Activated naive CD4-positive, alpha-beta T cell (primary cell): Measurements from ENCODE around the gene TRIM46.

Experiments
- DNase-seq, 4 experiments: peaks; one replicate each; lab custom pipeline; 2025; lab: John Stamatoyannopoulos, UW

TRIM46 gene, protein sequence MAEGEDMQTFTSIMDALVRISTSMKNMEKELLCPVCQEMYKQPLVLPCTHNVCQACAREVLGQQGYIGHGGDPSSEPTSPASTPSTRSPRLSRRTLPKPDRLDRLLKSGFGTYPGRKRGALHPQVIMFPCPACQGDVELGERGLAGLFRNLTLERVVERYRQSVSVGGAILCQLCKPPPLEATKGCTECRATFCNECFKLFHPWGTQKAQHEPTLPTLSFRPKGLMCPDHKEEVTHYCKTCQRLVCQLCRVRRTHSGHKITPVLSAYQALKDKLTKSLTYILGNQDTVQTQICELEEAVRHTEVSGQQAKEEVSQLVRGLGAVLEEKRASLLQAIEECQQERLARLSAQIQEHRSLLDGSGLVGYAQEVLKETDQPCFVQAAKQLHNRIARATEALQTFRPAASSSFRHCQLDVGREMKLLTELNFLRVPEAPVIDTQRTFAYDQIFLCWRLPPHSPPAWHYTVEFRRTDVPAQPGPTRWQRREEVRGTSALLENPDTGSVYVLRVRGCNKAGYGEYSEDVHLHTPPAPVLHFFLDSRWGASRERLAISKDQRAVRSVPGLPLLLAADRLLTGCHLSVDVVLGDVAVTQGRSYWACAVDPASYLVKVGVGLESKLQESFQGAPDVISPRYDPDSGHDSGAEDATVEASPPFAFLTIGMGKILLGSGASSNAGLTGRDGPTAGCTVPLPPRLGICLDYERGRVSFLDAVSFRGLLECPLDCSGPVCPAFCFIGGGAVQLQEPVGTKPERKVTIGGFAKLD

GRCh38 chr1:155173478-155174323 lies at the start of gene TRIM46:
TRIM46 (plus strand) TSS chr1:155173849; CDS start chr1:155173967, 118 bp downstream.
- DNase-seq, result peak in 3 of 4 experiments; percentile 22 to 39 (median 26)

DNA sequence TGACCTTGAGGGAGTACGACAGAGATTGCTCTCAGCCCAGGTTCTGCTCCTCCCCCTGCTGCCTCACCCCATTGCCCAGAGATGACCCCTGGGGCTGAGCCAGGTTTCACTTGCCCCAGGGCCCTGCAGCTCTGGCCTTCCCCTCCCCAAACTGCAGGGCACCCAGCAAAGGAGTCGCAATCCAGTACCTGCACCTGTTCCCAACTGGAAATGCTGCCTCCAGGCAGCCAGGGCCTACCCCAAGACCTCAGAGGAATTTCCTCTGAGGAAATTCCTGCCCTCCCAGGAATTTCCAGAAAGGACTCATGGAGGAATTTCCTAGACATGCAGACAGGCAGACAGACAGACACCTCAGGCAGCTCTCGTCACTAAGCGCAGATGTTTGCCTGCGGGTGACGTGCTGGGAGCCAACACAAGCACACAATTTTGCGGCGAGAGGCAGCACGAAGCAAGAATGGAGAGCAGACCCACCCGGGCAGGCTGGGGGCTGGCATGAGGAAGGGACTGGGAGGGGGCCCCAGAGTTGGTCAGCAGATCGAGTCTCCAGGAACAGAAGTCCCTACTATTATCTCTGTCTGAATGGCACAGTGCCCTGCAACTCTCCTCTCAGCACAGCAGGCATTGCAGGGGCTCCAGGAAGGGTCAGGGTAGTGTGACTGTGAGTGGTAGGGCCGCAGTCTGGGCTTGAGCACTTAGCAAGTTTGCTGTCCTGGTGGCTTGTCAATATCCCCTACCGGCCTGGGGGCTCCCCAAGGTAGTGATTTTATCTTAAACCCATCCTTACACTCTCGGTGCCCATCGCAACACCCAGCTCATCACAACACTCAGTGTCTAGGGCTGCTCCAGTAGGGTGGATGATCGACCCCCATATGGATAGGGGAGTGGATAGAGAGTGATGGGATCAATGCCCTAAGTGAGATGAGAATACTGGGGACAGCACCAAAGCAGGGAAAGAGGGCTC lies 48.9 kb upstream of the TRIM46 start:
- no peak for DNase-seq

DNA sequence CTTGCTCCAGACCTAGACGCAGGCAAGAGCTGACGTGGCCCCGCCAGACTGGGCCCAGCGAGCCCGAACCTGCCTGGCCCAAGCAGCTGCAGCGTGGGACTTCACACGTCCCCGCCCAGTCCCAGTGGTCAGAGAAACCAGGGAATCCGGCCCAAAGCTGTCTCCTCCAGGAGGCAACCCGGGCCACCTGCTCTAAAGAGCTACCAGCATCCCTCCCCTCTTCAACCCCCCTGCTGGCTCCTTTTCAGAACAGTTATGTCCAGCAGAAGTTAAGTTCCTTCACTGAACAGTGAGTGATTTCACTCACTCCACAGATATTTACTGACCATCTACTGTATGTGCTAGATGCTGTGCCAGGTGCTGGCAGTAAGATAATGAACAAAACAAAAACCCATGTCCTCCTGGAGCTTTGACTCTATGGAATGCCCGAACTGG lies 48.1 kb upstream of the TRIM46 start:
- no peak for DNase-seq

GRCh38 chr1:155125946-155126555 lies 47.6 kb upstream of the TRIM46 start:
- DNase-seq, result no peak

DNA sequence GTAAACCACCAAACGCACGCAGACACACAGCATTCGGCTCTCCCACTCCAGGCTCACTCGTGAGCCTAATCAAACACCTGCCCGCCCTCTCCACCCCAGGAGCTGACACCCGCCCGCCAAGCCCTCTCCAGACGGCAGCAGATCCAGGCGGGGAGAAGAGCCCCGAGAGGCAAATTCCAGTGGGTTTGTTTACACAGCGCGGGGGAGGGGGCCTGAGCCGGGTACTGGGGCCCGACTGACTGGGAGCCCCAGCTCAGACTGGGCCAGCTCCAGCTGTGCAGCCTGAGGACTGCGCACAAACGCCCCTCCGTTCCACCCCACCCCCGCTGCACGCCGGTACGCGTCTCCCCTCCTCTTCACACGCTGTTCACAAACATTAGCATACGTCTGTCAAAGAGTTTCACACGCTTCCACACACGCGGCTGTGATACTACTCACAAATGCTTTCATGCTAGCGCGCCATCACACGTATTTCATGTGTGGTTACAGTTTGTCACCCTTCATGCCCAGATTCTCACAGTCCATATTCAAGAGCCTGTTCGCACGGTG lies 47.0 kb upstream of the TRIM46 start:
- DNase-seq, result peak in 1 of 4 experiments; percentile 28

GRCh38 chr1:155127105-155127966 lies 46.3 kb upstream of the TRIM46 start, which contains the start of gene EFNA1:
EFNA1 (plus strand) TSS chr1:155127876; CDS start chr1:155127978, 102 bp downstream.
- peak in 1 of 4 experiments; percentile 45 for DNase-seq

- DNase-seq, result no peak
These were observed 45.5 kb upstream of the TRIM46 start for GRCh38 chr1:155127967-155128754.

DNA sequence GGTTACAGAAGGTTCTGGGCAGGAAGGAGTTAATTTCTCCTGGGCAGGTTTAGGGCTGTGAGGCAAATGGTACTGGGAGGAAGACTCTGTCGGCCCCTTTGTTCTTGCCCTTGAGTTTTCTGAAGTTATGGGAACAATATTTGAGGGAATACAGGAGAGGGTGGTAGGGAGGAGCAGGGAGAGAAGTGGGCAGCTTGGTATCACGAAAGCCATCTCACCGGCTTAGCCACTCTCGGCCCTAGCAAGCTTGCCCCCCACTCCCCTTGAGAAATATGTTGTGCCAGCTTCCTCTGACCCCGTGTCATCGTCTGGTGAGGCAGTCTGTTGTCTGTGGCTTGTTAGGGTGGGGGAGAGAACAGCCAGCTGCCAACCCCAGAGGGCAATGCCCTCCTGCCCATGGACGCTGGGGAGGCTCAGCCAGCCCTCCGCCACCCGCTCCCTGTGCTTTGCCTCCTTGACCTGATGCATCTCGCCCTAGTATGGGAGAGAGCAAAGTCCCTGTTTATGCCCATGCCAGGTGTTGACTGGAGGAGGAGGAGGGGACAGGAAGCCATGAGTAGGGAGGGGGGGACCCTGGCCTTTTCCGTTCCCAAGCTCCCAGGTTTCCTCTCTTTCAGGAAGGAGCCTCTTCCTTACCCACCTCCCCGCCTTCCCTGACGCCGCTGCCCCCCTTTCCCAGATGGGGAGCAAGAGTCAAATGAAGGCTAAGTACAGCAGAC lies 44.7 kb upstream of the TRIM46 start:
- no peak for DNase-seq

GRCh38 chr1:155130272-155131006 lies 43.2 kb upstream of the TRIM46 start:
- DNase-seq, result no peak

DNA sequence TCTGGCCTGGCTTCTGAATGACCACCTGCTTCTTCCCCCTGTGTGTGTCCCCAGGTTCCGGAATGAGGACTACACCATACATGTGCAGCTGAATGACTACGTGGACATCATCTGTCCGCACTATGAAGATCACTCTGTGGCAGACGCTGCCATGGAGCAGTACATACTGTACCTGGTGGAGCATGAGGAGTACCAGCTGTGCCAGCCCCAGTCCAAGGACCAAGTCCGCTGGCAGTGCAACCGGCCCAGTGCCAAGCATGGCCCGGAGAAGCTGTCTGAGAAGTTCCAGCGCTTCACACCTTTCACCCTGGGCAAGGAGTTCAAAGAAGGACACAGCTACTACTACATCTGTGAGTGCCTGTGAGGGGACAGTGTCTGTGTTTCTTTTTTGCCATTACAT lies 42.4 kb upstream of the TRIM46 start:
- DNase-seq, result no peak

DNA sequence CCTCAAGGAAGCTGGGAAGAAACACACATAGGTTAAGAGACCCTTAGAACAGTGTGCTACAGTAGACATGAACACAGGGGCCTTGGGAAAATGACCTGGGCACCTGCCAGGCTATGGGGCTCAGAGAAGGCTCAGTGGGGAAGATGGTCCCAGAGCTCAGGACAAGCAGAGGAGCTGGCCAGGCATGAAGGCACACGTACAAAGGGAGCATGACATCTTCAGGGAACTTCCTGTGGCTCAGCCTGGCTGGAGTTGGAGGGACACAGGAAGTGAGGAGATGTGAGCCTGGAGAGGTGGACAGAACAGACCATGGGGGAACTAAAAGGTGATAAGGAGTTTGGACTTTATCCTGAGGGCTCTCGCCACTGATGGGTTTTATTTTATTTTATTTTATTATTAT lies 41.8 kb upstream of the TRIM46 start:
- DNase-seq, result no peak

DNA sequence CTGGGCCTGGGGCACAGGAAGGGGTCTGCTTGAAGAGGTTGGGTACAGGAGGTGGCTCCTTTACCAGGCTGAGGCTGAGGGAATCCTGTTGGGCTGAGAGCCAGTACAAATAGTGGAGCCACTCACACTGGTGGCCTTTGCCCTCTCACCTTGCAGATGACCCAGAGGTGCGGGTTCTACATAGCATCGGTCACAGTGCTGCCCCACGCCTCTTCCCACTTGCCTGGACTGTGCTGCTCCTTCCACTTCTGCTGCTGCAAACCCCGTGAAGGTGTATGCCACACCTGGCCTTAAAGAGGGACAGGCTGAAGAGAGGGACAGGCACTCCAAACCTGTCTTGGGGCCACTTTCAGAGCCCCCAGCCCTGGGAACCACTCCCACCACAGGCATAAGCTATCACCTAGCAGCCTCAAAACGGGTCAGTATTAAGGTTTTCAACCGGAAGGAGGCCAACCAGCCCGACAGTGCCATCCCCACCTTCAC lies 39.8 kb upstream of the TRIM46 start:
- DNase-seq, result no peak

DNA sequence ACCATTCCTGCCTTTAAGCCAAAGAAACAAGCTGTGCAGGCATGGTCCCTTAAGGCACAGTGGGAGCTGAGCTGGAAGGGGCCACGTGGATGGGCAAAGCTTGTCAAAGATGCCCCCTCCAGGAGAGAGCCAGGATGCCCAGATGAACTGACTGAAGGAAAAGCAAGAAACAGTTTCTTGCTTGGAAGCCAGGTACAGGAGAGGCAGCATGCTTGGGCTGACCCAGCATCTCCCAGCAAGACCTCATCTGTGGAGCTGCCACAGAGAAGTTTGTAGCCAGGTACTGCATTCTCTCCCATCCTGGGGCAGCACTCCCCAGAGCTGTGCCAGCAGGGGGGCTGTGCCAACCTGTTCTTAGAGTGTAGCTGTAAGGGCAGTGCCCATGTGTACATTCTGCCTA lies 39.3 kb upstream of the TRIM46 start:
- no peak for DNase-seq

GRCh38 chr1:155134880-155135414 lies 38.7 kb upstream of the TRIM46 start:
- DNase-seq, result no peak

DNA sequence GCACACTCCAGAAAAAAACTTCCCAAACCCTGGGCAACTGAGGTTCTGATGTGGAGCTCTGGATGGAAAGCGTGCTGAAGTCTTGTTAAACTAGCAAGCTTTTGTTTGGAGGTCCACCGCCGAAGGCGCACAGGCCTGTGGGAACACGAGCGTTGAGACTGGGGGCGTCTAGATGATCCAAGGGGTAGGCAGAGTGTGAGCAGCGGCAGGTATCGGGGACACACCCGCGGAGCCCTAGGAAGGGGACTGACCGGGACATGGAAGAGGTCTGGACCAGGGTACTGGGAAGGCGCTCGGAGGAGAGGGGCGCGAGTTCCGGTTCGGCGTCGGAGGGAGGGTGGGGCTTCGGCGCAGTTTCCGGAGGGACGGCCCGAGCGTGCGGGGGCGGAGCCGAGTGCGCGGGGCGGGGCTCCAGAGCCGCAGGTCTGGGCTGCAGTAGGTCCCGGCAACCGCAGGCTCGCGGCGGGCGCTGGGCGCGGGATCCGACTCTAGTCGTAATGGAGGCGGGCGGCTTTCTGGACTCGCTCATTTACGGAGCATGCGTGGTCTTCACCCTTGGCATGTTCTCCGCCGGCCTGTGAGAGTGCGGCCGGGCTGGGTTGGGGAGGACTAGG lies 38.1 kb upstream of the TRIM46 start, which contains the start of gene SLC50A1:
Gene SLC50A1 (plus strand): TSS at position 438 of the 614 bp plus-strand sequence. CDS start 60 bp downstream, at position 498.
- DNase-seq, result peak; percentile 80 to 90 (median 84)

- no peak for DNase-seq
These were observed 36.9 kb upstream of the TRIM46 start for GRCh38 chr1:155136748-155137147.
